BLaER1 treated with 17β-estradiol and CSF1 and Interleukin-3, amounts not matched to agents 10 nM and 100 nM (cell line): ENCODE results near the gene MCL1.
A peak's percentile ranks its signal among the peaks of the same experiment; 100 is the strongest.

Experiments
- H3K27ac ChIP-seq, 11 experiments: shearing (Covaris generic); formaldehyde crosslinking; 2 replicates each; pipeline ENCODE4 v1.8.1; 2022
- H3K27me3 ChIP-seq, 11 experiments: shearing (Covaris generic); formaldehyde crosslinking; 2 replicates each; pipeline ENCODE4 v1.8.1; 2022
- H3K36me3 ChIP-seq, 11 experiments: shearing (Covaris generic); formaldehyde crosslinking; 2 replicates each; pipeline ENCODE4 v1.8.1; 2022
- H3K4me1 ChIP-seq, 10 experiments: shearing (Covaris generic); formaldehyde crosslinking; 2 replicates each; pipeline ENCODE4 v1.8.1; 2022
- H3K4me2 ChIP-seq, 11 experiments: shearing (Covaris generic); formaldehyde crosslinking; 2 replicates each; pipeline ENCODE4 v1.8.1; 2022
- H3K4me3 ChIP-seq, 10 experiments: shearing (Covaris generic); formaldehyde crosslinking; 2 replicates each; pipeline ENCODE4 v1.8.1; 2022
- H3K9ac ChIP-seq, 11 experiments: shearing (Covaris generic); formaldehyde crosslinking; 2 replicates each; pipeline ENCODE4 v1.8.1; 2022
- H3K9me3 ChIP-seq, 11 experiments: shearing (Covaris generic); formaldehyde crosslinking; replicated peaks in 1 of 11; 2 replicates each; pipeline ENCODE4 v1.8.1; 2022
- H4K20me1 ChIP-seq, 11 experiments: shearing (Covaris generic); formaldehyde crosslinking; 2 replicates each; pipeline ENCODE4 v1.8.1; 2022
- Cebpa-rat ChIP-seq, 11 experiments: shearing (Covaris generic); IDR thresholded peaks; 2 replicates each; pipeline ENCODE4 v1.8.1; 2022

The MCL1 gene

GRCh38 chr1:150550222-150551050 is 29.0 kb downstream of the MCL1 start:
- Histone ChIP-seq H3K27ac (peak overlapping the region; percentile 83 to 96 (median 90)), H3K9ac (peak overlapping the region; percentile 70 to 90 (median 83)), H3K4me1 (peaks cover 47 to 80% (median 67%) of the 10 kb centered on the region in 10 experiments), H3K9me3 (no peaks in the 10 kb centered on the region), H3K4me2 (peak overlapping the region; percentile 87 to 98 (median 94)), H3K4me3 (peak overlapping the region in 7 of 10 experiments; percentile 7 to 72 (median 65); a peak in 13 of 20 replicates), H3K36me3 (peaks cover 0 to 25% (median 2%) of the 10 kb centered on the region in 11 experiments; a peak in 10 of 22 replicates), H4K20me1 (no peaks in the 10 kb centered on the region; a peak in 1 of 22 replicates), H3K27me3 (peaks cover 0 to 15% (median 0%) of the 10 kb centered on the region in 11 experiments; a peak in 7 of 22 replicates)
- no peak for TF ChIP-seq Cebpa-rat (IDR thresholded peaks at IDR 0.05)

- peaks cover 0 to 15% (median 0%) of the 10 kb centered on the region in 11 experiments; a peak in 7 of 22 replicates for H3K27me3 ChIP-seq
- TF ChIP-seq Cebpa-rat (IDR thresholded peaks at IDR 0.05), result no peak
- H3K36me3 ChIP-seq, result peaks cover 0 to 17% (median 0%) of the 10 kb centered on the region in 11 experiments; a peak in 5 of 22 replicates
- H3K4me2 ChIP-seq, result peak overlapping the region; percentile 87 to 98 (median 94)
- peak overlapping the region; percentile 35 to 90 (median 82); a peak in 18 of 22 replicates for H3K9ac ChIP-seq
- H3K4me1 ChIP-seq, result peaks cover 47 to 72% (median 61%) of the 10 kb centered on the region in 10 experiments
- H3K9me3 ChIP-seq, result no peaks in the 10 kb centered on the region
- no peaks in the 10 kb centered on the region; a peak in 1 of 22 replicates for H4K20me1 ChIP-seq
- peak overlapping the region; percentile 35 to 96 (median 88); a peak in 18 of 22 replicates for H3K27ac ChIP-seq
- peak overlapping the region in 9 of 10 experiments; percentile 36 to 72 (median 63); a peak in 16 of 20 replicates for H3K4me3 ChIP-seq
Measured at GRCh38 chr1:150549496-150550221, 29.8 kb downstream of the MCL1 start.

GRCh38 chr1:150548632-150549495 is 30.5 kb downstream of the MCL1 start, which contains the start of gene ADAMTSL4:
Gene ADAMTSL4, plus strand, starts transcription at chr1:150549408. Its CDS starts 2,881 bp downstream, at chr1:150552289.
- Histone ChIP-seq H3K4me2 (peak within 1 kb of the TSS; percentile 87 to 98 (median 94)), H3K27me3 (peaks cover 0 to 15% (median 0%) of the 10 kb centered on the region in 11 experiments; a peak in 7 of 22 replicates), H3K4me1 (peaks cover 46 to 64% (median 55%) of the 10 kb centered on the region in 10 experiments), H3K4me3 (peak within 1 kb of the TSS; percentile 55 to 72 (median 64)), H3K36me3 (peaks cover 0 to 9% (median 0%) of the 10 kb centered on the region in 11 experiments; a peak in 4 of 22 replicates), H4K20me1 (no peaks in the 10 kb centered on the region; a peak in 1 of 22 replicates), H3K27ac (peak within 1 kb of the TSS; percentile 71 to 96 (median 90)), H3K9ac (peak within 1 kb of the TSS; percentile 73 to 90 (median 83)), H3K9me3 (no peaks in the 10 kb centered on the region)
- no peak for TF ChIP-seq Cebpa-rat (IDR thresholded peaks at IDR 0.05)

GRCh38 chr1:150548324-150548631 is 31.1 kb downstream of the MCL1 start:
- TF ChIP-seq Cebpa-rat (IDR thresholded peaks at IDR 0.05), result no peak
- Histone ChIP-seq H3K9ac (peak overlapping the region; percentile 73 to 90 (median 82)), H3K36me3 (peaks cover 0 to 3% (median 0%) of the 10 kb centered on the region in 11 experiments; a peak in 1 of 22 replicates), H4K20me1 (no peaks in the 10 kb centered on the region; a peak in 1 of 22 replicates), H3K27me3 (peaks cover 0 to 15% (median 0%) of the 10 kb centered on the region in 11 experiments; a peak in 7 of 22 replicates), H3K27ac (peak overlapping the region in 8 of 11 experiments; percentile 68 to 96 (median 91); a peak in 11 of 22 replicates), H3K4me2 (peak overlapping the region; percentile 87 to 98 (median 94)), H3K4me3 (peak overlapping the region; percentile 55 to 72 (median 64)), H3K9me3 (no peaks in the 10 kb centered on the region), H3K4me1 (peaks cover 40 to 58% (median 50%) of the 10 kb centered on the region in 10 experiments)

- no peaks in the 10 kb centered on the region for H3K36me3 ChIP-seq
- peaks cover 22 to 41% (median 32%) of the 10 kb centered on the region in 10 experiments for H3K4me1 ChIP-seq
- H3K9ac ChIP-seq, result no peak overlapping the region
- no peaks in the 10 kb centered on the region for H3K9me3 ChIP-seq
- H3K27me3 ChIP-seq, result peaks cover 0 to 15% (median 0%) of the 10 kb centered on the region in 11 experiments; a peak in 7 of 22 replicates
- no peak for TF ChIP-seq Cebpa-rat (IDR thresholded peaks at IDR 0.05)
- H3K27ac ChIP-seq, result no peak overlapping the region
- H3K4me2 ChIP-seq, result no peak overlapping the region
- no peaks in the 10 kb centered on the region; a peak in 1 of 22 replicates for H4K20me1 ChIP-seq
- H3K4me3 ChIP-seq, result no peak overlapping the region
Measured at GRCh38 chr1:150546294-150546937, 33.0 kb downstream of the MCL1 start.

GRCh38 chr1:150545486-150546032 is 33.9 kb downstream of the MCL1 start:
- Histone ChIP-seq H3K36me3 (no peaks in the 10 kb centered on the region), H3K4me3 (no peak overlapping the region), H3K27me3 (peaks cover 0 to 15% (median 0%) of the 10 kb centered on the region in 11 experiments; a peak in 7 of 22 replicates), H3K4me2 (no peak overlapping the region), H4K20me1 (no peaks in the 10 kb centered on the region; a peak in 1 of 22 replicates), H3K9ac (no peak overlapping the region), H3K9me3 (no peaks in the 10 kb centered on the region), H3K4me1 (peaks cover 13 to 33% (median 24%) of the 10 kb centered on the region in 10 experiments), H3K27ac (no peak overlapping the region)
- no peak for TF ChIP-seq Cebpa-rat (IDR thresholded peaks at IDR 0.05)

GRCh38 chr1:150544204-150544603 is 35.2 kb downstream of the MCL1 start:
- Histone ChIP-seq H3K9ac (no peak overlapping the region), H3K27ac (no peak overlapping the region), H3K27me3 (peaks cover 0 to 11% (median 0%) of the 10 kb centered on the region in 11 experiments; a peak in 6 of 22 replicates), H3K4me2 (no peak overlapping the region), H4K20me1 (no peaks in the 10 kb centered on the region; a peak in 1 of 22 replicates), H3K9me3 (no peaks in the 10 kb centered on the region), H3K36me3 (no peaks in the 10 kb centered on the region), H3K4me3 (no peak overlapping the region), H3K4me1 (peaks cover 0 to 20% (median 11%) of the 10 kb centered on the region in 10 experiments; a peak in 14 of 20 replicates)
- no peak for TF ChIP-seq Cebpa-rat (IDR thresholded peaks at IDR 0.05)
